ENCODE results near the gene UBE2S. TPM values are rescaled to one million over a fixed set of nuclear protein-coding genes. Genes with fewer than 3 reads are reported as not detected.

Gene UBE2S
- total RNA-seq, 2 donors from 2014 or later: 16.3 to 17.9 TPM

GRCh38 chr19:55365245-55365644 lies 42.3 kb downstream of the UBE2S start:
- no peaks in the 10 kb centered on the region for H3K36me3 ChIP-seq
- TF ChIP-seq CTCF (IDR thresholded peaks at IDR 0.05): no peak
- H3K4me3 ChIP-seq: no peak overlapping the region
- ATAC-seq (ENCODE audit: insufficient number of reproducible peaks, low FRiP score, low read depth): no peak
- no peak for DNase-seq (ENCODE audit: low spot score)
- H3K27me3 ChIP-seq (replicated peaks; ENCODE audit: insufficient read depth): peaks cover 13% of the 10 kb centered on the region
- H3K9me3 ChIP-seq: no peaks in the 10 kb centered on the region
- no peak overlapping the region for H3K27ac ChIP-seq
- H3K4me1 ChIP-seq (ENCODE audit: control insufficient read depth in 1 of 2, low read depth in 2 of 2): peaks cover 0 to 13% of the 10 kb centered on the region in 2 donors

- no peaks in the 10 kb centered on the region for H3K27me3 ChIP-seq (replicated peaks; ENCODE audit: insufficient read depth)
- TF ChIP-seq CTCF (IDR thresholded peaks at IDR 0.05): no peak
- H3K4me3 ChIP-seq: no peak within 1 kb of the TSS
- no peaks in the 10 kb centered on the region for H3K9me3 ChIP-seq
- no peak for ATAC-seq (ENCODE audit: insufficient number of reproducible peaks, low FRiP score, low read depth)
- H3K36me3 ChIP-seq: no peaks in the 10 kb centered on the region
- H3K4me1 ChIP-seq (ENCODE audit: control insufficient read depth in 1 of 2, low read depth in 2 of 2): no peaks in the 10 kb centered on the region
- no peak within 1 kb of the TSS for H3K27ac ChIP-seq
- no peak for DNase-seq (ENCODE audit: low spot score)
Measured at GRCh38 chr19:55362990-55363716, 44.4 kb downstream of the UBE2S start, which contains the start of gene GARIN5B. TSS of gene GARIN5B (minus strand) at chr19:55363260. CDS start at chr19:55363066, 194 bp downstream.

- Histone ChIP-seq H3K27ac (no peak overlapping the region), H3K4me3 (no peak overlapping the region), H3K4me1 (ENCODE audit: control insufficient read depth in 1 of 2, low read depth in 2 of 2) (no peaks in the 10 kb centered on the region), H3K9me3 (no peaks in the 10 kb centered on the region), H3K27me3 (replicated peaks; ENCODE audit: insufficient read depth) (no peaks in the 10 kb centered on the region), H3K36me3 (no peaks in the 10 kb centered on the region)
- TF ChIP-seq CTCF (IDR thresholded peaks at IDR 0.05): no peak
- ATAC-seq (ENCODE audit: insufficient number of reproducible peaks, low FRiP score, low read depth) (no peak), DNase-seq (ENCODE audit: low spot score) (no peak)
Measured at GRCh38 chr19:55362174-55362989, 45.2 kb downstream of the UBE2S start.

- TF ChIP-seq CTCF (IDR thresholded peaks at IDR 0.05): no peak
- ATAC-seq (ENCODE audit: insufficient number of reproducible peaks, low FRiP score, low read depth) (no peak), DNase-seq (ENCODE audit: low spot score) (no peak)
- Histone ChIP-seq H3K27me3 (replicated peaks; ENCODE audit: insufficient read depth) (no peaks in the 10 kb centered on the region), H3K4me3 (no peak overlapping the region), H3K4me1 (ENCODE audit: control insufficient read depth in 1 of 2, low read depth in 2 of 2) (no peaks in the 10 kb centered on the region), H3K9me3 (no peaks in the 10 kb centered on the region), H3K27ac (no peak overlapping the region), H3K36me3 (no peaks in the 10 kb centered on the region)
Measured at GRCh38 chr19:55360902-55361301, 46.7 kb downstream of the UBE2S start.

Measured in thoracic aorta (tissue), 2 donors.